ENCODE measurements around the gene KRTAP9-8.

KRTAP9-8 gene

DNA sequence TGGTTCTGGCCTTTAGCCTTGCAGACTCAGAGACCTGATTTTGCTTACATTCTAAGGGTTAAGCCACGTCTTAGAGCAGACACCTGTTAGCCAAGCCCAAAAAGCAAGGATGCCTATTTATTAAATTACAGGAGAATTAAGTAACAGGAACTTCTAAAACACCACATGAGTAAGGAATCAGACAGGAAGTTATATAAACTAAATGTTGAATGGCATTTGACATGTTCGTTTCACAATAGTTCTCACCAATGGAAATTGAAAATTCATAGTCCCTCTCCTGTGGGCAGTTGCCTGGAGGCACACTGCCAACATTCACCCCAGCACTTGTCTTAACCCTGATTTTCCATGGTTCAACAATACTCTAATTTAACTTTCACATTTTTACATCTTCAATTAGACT, 46.7 kb downstream of the KRTAP9-8 start:
- TF ChIP-seq POLR2AphosphoS5 (IDR thresholded peaks at IDR 0.05; ENCODE audit: low read depth, low read length) (no peak), SPI1 (IDR thresholded peaks at IDR 0.05; ENCODE audit: low read depth, low read length) (no peak), TAF1 (IDR thresholded peaks at IDR 0.05; ENCODE audit: low read depth, low read length) (no peak), POU2F2 (IDR thresholded peaks at IDR 0.05; ENCODE audit: low read depth, low read length) (no peak), POLR2A (IDR thresholded peaks at IDR 0.05; ENCODE audit: low read depth, low read length) (no peak), PAX5 (IDR thresholded peaks at IDR 0.05; ENCODE audit: insufficient read depth, low read length, severe bottlenecking) (no peak)
- DNase-seq (ENCODE audit: insufficient read length, low spot score) (no peak), FAIRE-seq (no peak)

- DNase-seq (ENCODE audit: insufficient read length, low spot score) (no peak), FAIRE-seq (no peak)
- TF ChIP-seq SPI1 (IDR thresholded peaks at IDR 0.05; ENCODE audit: low read depth, low read length) (no peak), POLR2AphosphoS5 (IDR thresholded peaks at IDR 0.05; ENCODE audit: low read depth, low read length) (no peak)
These were observed 49.3 kb downstream of the KRTAP9-8 start for GRCh38 chr17:41287050-41287449.
